ENCODE results near the gene NCBP2.

The NCBP2 gene

GRCh38 chr3:196886144-196886543, 56.2 kb downstream of the NCBP2 start:
- in situ Hi-C loops (cut with MboI; ENCODE audit: low sequenced_read_pairs) = no loop called here
